ENCODE measurements around the gene GALNT9. TPM values are rescaled to one million over a fixed set of nuclear protein-coding genes. Genes with fewer than 3 reads are reported as not detected.

GALNT9 gene
- total RNA-seq, 1 donor from 2014 or later = 4.9 TPM

DNA sequence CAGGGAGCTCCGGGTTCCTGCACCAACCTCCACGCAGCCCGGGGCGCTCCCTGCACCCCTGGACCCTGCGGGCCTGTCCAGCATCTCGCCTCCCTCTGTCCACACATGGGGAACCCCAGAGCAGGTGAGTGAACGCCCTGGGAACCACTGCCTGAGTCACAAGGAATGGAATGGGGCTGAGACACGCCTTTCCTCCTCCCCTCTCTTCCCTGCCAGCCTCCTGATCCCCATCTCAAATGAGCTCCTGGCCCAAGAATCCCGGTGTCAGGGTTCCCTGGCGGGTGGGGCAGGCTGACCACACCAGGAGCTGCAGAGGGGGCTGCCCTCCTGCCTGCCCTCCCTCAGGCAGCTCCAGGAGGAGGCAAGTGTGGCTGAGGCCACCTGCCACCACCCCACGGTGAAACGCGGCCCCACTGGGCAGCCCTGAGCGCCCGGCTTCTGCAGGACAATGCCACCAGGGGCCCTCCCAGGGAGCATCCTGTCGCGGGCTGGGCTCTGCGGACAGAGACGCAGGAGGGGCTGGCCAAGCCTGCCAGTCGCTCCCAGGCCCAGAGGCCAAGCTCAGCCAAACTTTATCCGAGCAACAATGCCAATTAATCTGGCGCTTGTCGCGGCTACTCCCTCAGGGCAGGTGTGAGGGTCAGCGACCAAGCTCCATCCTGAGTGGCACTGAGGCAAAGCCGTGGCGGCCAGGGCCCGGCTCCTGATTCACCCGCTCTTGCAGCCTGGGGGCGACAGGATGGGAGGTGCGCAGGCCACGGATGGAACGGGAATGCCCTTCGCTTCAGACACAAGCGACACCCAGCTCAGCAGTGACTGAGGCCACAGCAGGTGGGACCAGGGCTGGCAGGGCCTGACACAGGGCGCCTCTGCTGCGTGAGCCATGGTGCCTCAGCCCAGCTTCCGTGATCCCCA, 44.3 kb downstream of the GALNT9 start:
- FAIRE-seq (no peak), DNase-seq (ENCODE audit: low spot score in 2 of 2) (no peak)

DNA sequence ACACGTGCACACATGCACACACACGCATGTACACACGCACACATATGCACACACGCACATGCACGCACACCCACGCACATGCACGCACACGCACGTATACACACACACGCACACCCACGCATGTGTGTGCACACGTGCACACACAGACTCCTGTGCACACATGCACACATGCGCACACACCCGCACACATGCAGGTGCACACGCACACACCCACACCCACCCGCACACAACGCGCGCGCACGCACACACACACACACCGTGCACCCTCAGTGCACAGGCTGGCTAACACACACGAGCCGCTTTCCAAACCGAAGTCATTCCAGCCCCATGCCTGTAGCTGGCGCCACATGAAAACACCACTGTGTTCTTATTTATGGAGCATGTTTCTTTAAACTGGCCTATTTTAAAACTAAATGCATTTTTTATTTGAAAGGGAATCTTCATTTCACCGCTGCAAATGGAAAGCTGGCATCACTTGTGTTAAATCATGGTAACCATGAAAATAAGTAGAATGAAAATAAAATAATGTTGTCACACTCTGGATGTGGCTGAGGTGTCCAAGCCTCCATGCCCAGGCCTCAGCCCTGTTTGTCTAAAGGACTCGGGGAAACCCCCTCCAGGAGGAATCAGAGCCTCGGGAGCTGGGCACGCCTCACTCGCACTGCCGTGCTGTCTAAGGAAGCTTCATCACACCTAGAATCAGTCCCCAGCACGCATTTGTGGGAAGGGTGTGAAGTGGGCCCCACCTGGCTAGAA, 45.1 kb downstream of the GALNT9 start:
- no peak for FAIRE-seq
- no peak for DNase-seq (ENCODE audit: low spot score in 2 of 2)

DNA sequence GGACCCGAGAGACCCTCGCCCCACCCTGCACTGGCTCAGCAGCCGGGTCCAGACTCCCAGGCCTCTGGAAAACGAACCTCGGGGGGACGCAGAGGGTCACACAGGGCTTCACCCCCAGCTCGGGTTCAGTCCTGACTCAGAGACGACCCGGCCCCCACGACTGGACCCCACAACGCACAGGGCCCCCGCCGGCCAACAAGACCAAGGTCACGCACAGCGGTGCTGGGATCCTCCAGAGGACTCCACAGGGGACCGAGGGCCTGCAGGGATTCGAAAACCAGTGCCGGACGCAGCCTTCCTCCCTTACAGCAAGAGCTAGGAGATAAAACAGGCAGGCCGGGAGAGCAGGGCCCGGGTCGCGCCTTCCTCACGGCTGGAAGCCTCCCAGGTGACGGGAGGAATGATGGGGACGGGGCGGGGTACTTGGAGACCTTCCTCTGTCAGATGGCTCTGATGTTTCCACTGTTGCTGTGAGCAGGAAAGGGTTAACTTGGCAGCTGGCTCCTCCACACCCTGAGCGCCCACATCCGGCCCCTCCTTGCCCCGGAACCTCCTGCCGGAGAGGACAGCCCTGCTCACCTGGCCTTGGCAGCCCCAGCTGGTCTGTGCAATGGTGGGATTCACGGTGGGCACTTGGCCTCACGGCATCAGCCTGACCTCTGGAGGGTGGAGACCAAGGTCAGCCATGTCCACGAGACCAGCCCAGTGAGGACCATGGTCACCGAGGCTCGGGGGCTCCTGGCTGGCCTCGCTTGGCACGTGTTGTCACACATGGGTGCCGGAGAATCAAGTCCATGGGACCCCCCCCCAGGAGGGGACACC, 46.2 kb downstream of the GALNT9 start:
- FAIRE-seq = no peak
- DNase-seq (ENCODE audit: low spot score in 2 of 2) = no peak

DNA sequence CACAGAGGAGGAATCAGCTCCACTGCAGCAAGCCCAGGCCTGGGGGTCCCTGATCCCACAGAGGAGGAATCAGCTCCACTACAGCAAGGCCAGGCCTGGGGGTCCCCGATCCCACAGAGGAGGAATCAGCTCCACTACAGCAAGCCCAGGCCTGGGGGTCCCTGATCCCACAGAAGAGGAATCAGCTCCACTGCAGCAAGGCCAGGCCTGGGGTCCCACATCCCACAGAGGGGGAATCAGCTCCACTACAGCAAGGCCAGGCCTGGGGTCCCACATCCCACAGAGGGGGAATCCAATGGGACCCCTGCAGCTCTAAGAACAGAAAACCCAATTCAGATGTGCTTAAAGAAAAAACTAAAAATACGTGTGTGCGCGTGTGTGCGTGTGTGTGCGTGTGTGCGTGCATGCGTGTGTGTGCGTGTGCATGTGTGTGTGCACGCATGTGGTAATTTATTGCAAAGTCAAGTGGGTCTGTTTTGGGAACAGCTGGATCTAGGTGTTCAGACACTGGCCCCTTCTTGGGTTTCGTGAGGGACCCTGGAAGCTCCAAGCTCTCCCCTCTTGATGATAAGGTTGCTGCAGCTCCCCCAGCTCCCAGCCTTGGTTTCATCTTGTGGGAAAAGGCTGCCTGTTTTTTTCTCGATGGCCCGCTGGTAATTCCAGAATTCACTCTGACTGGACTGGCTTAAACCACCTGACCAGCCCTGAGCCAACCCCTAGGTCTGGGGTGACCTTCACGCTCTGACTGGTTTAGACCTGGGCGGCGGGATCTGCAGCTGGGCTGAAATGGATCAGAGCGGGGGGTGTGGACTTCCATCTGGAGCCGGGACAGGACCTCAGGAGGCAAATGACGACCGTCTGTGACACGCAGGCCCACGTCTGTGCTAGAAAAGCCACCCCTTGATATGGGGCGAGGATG, 47.1 kb downstream of the GALNT9 start:
- FAIRE-seq = no peak
- no peak for DNase-seq (ENCODE audit: low spot score in 2 of 2)

DNA sequence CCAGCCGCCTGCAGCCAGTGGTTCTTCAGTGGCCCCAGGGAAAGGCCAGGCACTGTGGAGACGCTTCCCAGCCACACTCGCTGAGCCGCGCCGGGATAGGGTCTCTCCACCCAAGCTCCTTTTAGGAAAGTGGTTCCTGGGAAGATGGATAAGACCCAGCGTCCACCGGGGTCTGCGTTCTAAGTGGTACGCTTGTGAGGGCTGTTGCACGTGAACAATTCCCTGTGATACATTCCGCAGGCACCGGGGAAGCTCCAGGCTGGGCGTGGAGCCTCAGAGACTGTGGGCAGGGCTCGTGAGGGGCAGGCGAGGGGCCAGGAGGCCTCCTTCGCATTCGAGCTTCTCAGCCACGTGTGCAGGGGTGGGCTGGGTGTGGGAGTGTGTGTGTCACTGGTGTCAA, 48.4 kb downstream of the GALNT9 start:
- no peak for DNase-seq (ENCODE audit: low spot score in 2 of 2)
- no peak for FAIRE-seq

DNA sequence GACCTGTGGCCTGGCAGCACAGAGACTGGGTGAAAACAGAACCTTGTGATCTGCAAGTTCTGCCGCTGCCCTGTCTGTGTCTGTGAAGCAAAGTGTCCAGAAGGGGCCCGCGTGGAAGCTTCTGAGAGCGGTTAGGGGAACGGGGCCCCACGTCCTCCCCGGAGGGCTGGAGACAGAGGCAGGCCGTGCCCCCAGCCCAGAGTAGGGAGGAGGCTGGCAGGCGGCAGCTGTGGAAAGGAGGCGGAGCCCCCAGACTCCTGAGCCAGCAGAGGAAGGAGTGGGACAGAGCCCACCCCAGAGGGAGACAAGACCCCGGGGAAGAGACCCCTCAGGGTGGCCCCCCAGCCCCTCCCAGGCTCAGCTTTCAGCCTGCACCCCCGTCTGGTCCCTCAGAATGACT, 49.0 kb downstream of the GALNT9 start:
- FAIRE-seq (no peak), DNase-seq (ENCODE audit: low spot score in 2 of 2) (no peak)

DNA sequence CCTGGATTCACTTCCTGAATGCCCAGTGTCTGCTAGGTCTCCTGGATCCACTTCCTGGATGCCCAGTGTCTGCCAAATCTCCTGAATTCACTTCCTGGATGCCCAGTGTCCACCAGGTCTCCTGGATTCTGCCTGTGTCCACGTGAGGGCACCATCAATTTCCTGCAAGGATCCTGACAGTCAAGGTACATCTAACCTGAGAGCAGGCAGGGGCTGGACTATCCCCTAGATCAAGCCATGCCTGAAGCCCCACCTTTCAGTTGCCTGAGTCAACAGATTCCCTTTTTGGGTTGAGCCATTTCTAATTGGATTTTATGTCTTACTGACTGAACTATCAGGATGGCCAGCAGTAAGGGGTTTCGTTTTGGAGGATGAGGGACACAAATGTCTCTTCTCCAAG, 49.5 kb downstream of the GALNT9 start:
- FAIRE-seq = no peak
- no peak for DNase-seq (ENCODE audit: low spot score in 2 of 2)

DNA sequence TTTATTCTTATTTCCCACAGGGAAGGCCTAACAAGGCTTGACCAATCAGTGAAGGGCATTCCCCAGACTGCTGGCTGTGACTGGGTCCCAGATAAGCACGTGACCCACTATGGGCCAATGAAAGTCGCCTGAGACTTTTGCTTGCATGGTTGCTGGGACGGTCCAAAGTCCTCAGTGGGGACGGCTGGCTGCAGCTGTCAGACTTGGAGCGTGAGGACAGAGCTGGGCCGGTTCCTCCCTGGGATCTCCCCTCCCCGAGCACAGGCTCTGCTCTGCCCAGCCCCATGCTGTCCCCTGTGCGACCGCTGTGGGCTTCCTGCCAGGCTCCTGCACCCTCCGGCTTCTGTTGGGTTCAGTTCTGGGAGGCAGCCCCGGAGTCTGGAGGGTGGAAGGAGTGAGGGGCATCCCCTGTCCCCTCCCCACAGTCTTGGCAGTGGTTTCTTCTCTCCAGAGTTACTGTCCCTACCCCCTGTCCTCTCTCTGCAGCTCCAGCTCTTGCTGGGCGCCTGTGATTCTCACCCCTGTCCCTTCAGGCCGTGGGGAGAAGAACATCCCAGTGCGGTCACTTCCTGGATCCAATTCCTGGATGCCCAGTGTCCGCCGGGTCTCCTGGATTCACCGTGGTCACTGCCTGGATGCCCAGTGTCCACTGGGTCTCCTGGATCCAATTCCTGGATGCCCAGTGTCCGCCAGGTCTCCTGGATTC, 50.1 kb downstream of the GALNT9 start:
- FAIRE-seq (no peak), DNase-seq (ENCODE audit: low spot score in 2 of 2) (no peak)

DNA sequence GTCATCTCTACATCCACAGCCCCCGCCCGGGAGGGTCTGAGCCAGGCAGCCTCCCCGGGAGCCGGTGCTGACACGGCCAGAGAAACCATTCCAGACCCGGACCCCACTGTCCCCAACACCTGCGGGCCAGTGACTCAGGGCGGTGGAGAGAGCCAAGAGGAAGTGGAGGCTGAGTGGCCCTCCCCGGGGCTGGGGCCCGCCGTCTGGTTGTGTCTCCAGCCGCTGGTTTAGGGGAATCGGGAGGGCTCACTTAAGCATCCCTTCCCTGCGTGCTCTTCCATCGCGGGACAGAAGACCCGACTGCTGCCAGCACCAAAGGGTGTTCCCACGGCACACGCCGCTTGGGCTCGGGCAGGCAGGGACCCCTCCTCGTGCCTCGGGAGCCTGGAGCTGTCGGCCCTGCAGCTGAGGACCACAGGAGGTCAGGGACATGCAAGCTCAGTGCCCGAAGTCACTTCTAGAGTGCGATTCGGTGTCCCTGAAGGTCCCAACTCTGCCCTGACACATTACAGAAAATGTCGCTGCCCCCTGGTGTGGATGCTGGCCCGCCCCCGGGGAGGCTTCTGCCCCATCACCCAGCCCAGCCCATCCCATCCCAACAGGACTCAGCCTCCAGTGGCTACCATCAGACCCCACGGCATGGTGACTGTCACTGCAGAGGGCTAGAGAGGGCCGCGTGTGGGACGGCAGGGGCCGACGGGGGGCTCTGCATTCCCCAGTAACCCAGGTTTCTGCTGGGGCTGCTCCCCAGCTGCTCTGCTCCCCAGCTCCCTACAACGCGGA, 50.8 kb downstream of the GALNT9 start:
- DNase-seq (ENCODE audit: low spot score in 2 of 2) (no peak), FAIRE-seq (no peak)

DNA sequence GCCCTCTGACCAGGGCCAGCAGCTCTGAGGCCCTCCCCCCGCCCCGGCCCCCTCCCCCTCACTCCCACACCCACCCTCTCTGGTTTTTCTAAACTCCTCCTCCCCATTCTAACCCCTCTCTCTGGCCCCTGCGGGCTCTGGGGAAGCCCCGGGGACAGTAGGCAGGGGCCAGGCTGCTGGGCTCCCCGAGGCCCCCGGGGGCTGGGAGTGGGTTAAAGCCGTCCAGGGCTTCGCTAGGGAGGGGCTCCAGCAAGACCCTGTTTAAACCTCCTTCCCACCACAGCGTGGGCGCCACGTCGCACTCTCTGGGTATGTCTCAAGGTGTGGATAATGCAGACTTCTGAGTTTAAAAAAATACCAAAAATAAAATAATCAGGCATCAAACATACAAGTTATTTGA, 51.4 kb downstream of the GALNT9 start:
- no peak for DNase-seq (ENCODE audit: low spot score in 2 of 2)
- FAIRE-seq = no peak

DNA sequence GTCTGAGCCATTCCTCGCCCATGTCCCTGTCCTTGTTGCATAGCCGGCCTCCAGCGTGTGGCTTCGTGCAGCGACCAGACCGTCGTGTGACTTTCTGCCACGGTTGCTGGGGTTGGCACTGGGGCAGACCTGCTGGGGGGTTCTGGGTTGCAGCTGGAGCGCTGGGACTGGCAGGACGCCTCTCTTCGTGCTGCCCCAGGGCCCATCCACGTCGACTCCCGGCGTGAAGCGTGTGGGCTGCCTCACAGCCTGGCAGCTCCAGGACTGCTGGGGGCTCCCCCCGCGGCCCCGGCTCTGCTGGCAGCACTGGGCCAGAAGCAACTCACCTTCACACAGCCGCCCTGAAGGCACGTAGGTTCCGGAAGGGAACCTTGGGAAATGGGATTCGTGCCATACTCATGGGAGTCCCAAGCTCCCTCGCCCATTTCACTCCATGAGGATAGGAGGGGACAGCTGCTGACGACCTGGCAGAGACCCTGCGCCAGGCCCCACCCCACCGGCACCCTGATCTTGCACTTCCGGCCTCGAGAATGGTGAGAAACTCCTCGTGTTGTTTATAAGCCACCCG, 51.9 kb downstream of the GALNT9 start:
- DNase-seq (ENCODE audit: low spot score in 2 of 2) (no peak), FAIRE-seq (no peak)

DNA sequence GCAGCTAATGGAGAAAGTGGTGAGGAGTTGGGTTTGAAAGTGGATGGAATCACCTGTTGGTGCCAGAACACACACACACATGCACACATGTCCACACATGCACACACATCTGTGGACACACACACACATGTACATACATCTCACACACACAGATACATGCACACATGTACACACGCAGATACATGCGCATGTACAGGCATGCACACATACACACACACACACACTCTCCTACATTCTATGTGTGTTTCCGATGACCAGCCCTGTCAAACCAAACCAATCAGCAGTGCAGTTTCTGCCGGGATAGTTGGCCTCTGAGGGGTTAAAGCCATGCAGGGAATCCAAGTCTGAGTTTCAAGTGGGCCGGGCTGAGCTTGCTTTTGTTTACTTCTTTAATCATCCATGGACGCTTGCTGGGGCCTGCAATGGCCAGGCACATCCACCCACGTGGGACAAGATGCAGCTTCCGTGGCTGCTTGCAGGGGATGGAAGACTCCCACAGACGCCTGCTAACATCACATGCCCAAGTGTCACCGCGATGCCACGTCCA, 52.5 kb downstream of the GALNT9 start:
- DNase-seq (ENCODE audit: low spot score in 2 of 2) (no peak), FAIRE-seq (no peak)

DNA sequence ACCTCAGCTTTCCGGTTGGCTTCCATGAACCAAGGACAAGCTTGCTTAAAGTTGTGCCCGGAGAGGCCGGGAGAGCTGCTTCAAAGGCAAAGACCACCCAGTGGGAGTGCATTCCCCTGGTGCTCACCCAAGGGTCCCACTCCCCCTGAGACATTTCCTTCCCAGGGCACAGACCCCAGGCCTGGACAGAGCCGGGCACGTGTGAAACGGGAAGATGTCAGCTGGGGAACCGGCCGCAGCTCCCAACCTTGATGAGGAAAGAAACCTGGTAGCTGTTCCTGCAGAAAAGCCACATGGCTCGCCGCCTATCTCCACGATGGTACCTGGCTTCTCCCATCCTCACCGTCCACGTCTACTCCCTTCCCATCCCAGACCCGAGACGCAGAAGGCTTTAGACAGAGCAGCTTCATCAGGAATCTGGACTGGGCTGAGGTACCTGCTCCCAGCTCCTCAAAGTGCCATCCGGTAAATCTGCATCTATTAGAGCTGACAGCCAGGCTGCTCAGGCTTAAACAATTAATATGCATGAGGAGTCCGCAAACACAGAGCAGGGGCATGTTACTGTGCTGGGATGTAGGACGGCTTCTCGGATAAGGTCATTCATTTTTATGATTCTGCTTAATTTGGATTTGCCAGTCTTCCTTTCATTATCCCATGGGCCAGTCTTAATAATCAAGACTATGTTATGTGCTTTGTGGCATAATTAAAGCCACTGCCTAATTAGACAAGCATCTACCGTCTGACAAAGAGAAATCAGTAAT, 53.1 kb downstream of the GALNT9 start:
- DNase-seq (ENCODE audit: low spot score in 2 of 2) = no peak
- FAIRE-seq = no peak

DNA sequence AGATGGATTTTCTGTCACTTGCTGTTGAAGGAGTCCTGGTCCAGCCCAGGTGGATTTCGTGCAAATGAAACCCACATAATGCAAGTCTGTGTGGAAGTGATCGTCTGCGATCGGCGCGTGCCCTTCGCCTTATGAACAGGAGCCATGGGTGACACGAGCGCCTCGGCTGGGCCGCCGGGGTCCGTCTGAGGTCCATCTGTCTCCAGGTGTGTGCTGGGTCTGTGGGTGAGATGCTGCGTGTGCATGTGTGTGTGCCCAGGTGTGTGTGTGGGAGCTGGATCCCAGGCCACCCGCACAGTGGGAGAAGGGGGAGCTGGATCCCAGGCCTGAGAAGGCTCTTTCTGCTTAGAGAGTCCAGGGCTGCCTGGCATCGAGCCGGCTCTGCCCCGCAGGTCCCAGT, 53.8 kb downstream of the GALNT9 start:
- FAIRE-seq = no peak

DNA sequence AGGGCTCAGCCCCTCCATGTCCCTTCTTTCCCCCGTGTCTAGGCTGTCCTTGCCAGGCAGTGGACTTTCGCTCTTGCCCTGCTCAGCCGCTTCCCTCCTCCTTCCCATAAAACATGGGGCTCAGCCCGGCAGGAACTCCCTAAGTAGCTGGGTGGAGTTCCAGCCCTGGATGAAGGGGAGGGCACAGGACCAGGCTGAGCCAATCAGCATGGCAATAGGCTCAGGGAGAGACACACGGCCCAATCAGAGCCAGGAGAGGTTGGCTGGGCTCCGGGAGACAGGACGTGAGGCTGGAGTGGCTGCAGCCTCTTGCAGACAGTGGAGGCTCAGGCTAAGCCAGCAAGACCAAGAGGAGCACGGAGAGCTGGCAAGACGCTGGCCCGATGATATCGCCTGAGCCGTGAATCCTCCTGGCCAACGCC, 54.3 kb downstream of the GALNT9 start:
- no peak for FAIRE-seq
- no peak for DNase-seq (ENCODE audit: low spot score in 2 of 2)

More for the DNA sequence above, 53.8 kb downstream of the GALNT9 start:
- no peak for DNase-seq (ENCODE audit: low spot score in 2 of 2)

DNA sequence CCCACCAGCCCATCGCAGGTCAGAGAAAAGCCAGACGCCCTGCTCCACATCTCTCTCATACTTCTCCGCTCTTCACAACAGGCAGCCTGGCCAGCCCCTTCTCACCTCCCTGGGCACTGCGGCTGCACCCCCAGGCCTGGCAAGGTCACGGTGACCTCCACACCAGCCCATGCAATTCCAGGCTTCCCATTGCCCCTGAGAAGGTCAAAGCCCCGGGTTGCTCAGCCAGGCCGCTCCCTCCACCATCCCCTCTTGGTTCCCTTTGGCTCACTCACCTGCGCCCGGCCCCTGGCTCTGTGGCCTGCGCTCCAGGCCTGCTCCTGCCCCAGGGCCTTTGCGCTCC, 55.4 kb downstream of the GALNT9 start:
- DNase-seq (ENCODE audit: low spot score in 2 of 2) = no peak
- FAIRE-seq = no peak

DNA sequence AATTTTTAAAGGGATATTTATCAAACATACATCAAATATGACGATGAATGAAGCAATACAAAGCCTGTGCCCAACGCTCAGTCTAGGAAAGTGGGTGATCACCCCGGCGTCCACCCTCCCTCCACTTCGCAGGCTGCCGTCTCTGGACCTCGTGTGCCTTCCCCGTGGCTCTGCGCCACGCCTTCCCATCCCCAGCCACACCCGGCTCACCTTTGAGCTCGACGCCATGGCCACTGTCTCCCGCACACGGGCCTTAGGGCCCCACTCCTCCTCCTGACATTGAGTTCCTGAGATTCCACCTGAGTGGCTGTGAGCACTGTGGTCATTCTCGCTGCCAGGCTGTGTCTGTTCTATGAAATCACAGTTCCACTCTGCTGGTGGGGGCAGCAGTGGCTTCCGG, 56.7 kb downstream of the GALNT9 start:
- FAIRE-seq = no peak
- DNase-seq (ENCODE audit: low spot score in 2 of 2) = no peak

All from frontal cortex (tissue), 4 donors.